HepG2 (cell line): Measurements from ENCODE around the gene IL15. TPM values are rescaled to one million over a fixed set of nuclear protein-coding genes. Genes with fewer than 3 reads are reported as not detected.

Source experiments
- ATAC-seq: fragments of 200-7000 bp; cut with Tn5 transposase; 3 replicates; pipeline ENCODE4 v1.9.1; 2020; ENCODE audit warnings: mild to moderate bottlenecking, moderate library complexity
- BruUV-seq: library from RNA; stranded (reverse); fragments of 400-500 nt; replicated peaks from 2 replicates; lab custom pipeline; 2021; lab: Mats Ljungman, UMichigan
- CTCF ChIA-PET: fragments of 300-600 bp; formaldehyde crosslinking; extraction: SDS; loops from one replicate; lab custom pipeline; 2021; ENCODE audit warnings: low total read pairs, inconsistent platforms, low intra/inter-chr PET ratio; lab: Yijun Ruan, JAX
- POLR2A ChIA-PET: fragments of 350-600 bp; sonication (Branson Sonifier 250); formaldehyde crosslinking; loops from one replicate; lab custom pipeline; 2020; ENCODE audit warnings: antibody characterized with exemption, inconsistent platforms; lab: Yijun Ruan, JAX
- DNase-seq: peaks from one replicate; pipeline ENCODE4 v3.0.0-alpha.2; 2015; ENCODE audit warnings: low spot score
- FAIRE-seq: peaks from 3 replicates; lab custom pipeline; 2011; peaks lifted over from hg19 to GRCh38; lab: Jason Lieb, UNC
- H2AFZ ChIP-seq: one replicate; pipeline ENCODE4 v1.6.1; 2011; ENCODE audit warnings: low read length, inconsistent platforms
- H3K27ac ChIP-seq: fragments of 300-600 bp; 3 replicates; pipeline ENCODE4 v1.8.0; 2011; ENCODE audit warnings: mixed run types, mild to moderate bottlenecking, mixed read lengths, low read length, inconsistent platforms; ENCODE audit not compliant: insufficient read depth; ENCODE audit errors: extremely low read length
- H3K27me3 ChIP-seq, 2 experiments: fragments of 200-600 bp in 1 of 2; 2 replicates in 1 of 2; 3 replicates in 1 of 2; pipeline versions ENCODE4 v1.6.0 to v1.8.0; 2011; ENCODE audit warnings: low read length in 2 of 2, mild to moderate bottlenecking in 2 of 2, moderate library complexity in 2 of 2, inconsistent platforms in 1 of 2; ENCODE audit not compliant: insufficient read depth in 2 of 2, control insufficient read depth in 1 of 2
- H3K36me3 ChIP-seq, 2 experiments: fragments of 200-600 bp in 1 of 2; replicated peaks in 1 of 2; 2 replicates in 1 of 2; 3 replicates in 1 of 2; pipeline versions ENCODE4 v1.5.1 to v1.8.0; 2011; ENCODE audit warnings: low read length in 2 of 2, inconsistent platforms in 1 of 2; ENCODE audit not compliant: insufficient read depth in 2 of 2, control insufficient read depth in 1 of 2
- H3K4me1 ChIP-seq: 2 replicates; pipeline ENCODE4 v1.5.1; 2012; ENCODE audit warnings: low read length, inconsistent platforms; ENCODE audit not compliant: insufficient read depth
- H3K4me2 ChIP-seq: 2 replicates; pipeline ENCODE4 v1.6.0; 2011; ENCODE audit warnings: low read depth, low read length, inconsistent platforms
- H3K4me3 ChIP-seq, 3 experiments: fragments of 200-600 bp in 1 of 3; sonication (generic), shearing (Covaris generic) in 1 of 3; replicated peaks in 1 of 3; 2 replicates each; pipeline ENCODE4 v1.5.1; 2011 to 2016; ENCODE audit warnings: low read length in 3 of 3, inconsistent platforms in 2 of 3, low read depth in 2 of 3, mild to moderate bottlenecking in 2 of 3, control low read depth in 1 of 3, mixed read lengths in 1 of 3; ENCODE audit not compliant: insufficient read depth in 1 of 3
- H3K79me2 ChIP-seq: one replicate; pipeline ENCODE4 v1.6.1; 2011; ENCODE audit warnings: low read length, inconsistent platforms; ENCODE audit not compliant: insufficient read depth
- H3K9ac ChIP-seq: 2 replicates; pipeline ENCODE4 v1.6.0; 2011; ENCODE audit warnings: mild to moderate bottlenecking, low read depth, low read length, inconsistent platforms; ENCODE audit not compliant: insufficient read depth
- H3K9me3 ChIP-seq: 2 replicates; pipeline ENCODE4 v1.5.1; 2012; ENCODE audit warnings: mild to moderate bottlenecking, low read length
- H4K20me1 ChIP-seq: 2 replicates; pipeline ENCODE4 v1.6.0; 2011; ENCODE audit warnings: inconsistent platforms, mild to moderate bottlenecking, low read length, moderate library complexity; ENCODE audit not compliant: insufficient read depth
- ADNP ChIP-seq: sonication (generic); formaldehyde crosslinking; IDR thresholded peaks from 2 replicates; pipeline ENCODE4 v1.4.0; 2020; ENCODE audit warnings: missing genetic modification reagents
- ATF3 ChIP-seq: sonication (generic); formaldehyde crosslinking; IDR thresholded peaks from 2 replicates; pipeline ENCODE4 v1.4.0; 2020; ENCODE audit warnings: missing genetic modification reagents
- BRD4 ChIP-seq: sonication (generic); formaldehyde crosslinking; IDR thresholded peaks from 2 replicates; pipeline ENCODE4 v1.4.0; 2020; ENCODE audit warnings: missing genetic modification reagents
- CCDC6 ChIP-seq: sonication (generic); formaldehyde crosslinking; IDR thresholded peaks from 2 replicates; pipeline ENCODE4 v1.8.1; 2022; ENCODE audit warnings: mild to moderate bottlenecking, missing genetic modification reagents, moderate library complexity
- CHD2 ChIP-seq: IDR thresholded peaks from 2 replicates; pipeline ENCODE4 v1.6.1; 2011; ENCODE audit warnings: low read depth, low read length, improper control_type of control experiment
- HMGA1 ChIP-seq: sonication (generic); formaldehyde crosslinking; conservative IDR thresholded peaks from 2 replicates; pipeline ENCODE4 v1.4.0; 2020; ENCODE audit warnings: missing genetic modification reagents
- HOXD1 ChIP-seq: sonication (generic); formaldehyde crosslinking; IDR thresholded peaks from 2 replicates; pipeline ENCODE4 v1.5.0; 2020; ENCODE audit warnings: missing genetic modification reagents
- JDP2 ChIP-seq: sonication (generic); formaldehyde crosslinking; IDR thresholded peaks from 2 replicates; pipeline ENCODE4 v1.8.1; 2022; ENCODE audit warnings: missing genetic modification reagents, borderline replicate concordance
- MEIS1 ChIP-seq: sonication (generic); formaldehyde crosslinking; IDR thresholded peaks from 2 replicates; pipeline ENCODE4 v1.9.0; 2021; ENCODE audit warnings: mild to moderate bottlenecking, missing genetic modification reagents, moderate library complexity, borderline replicate concordance
- RBM39 ChIP-seq: fragments of 200-400 bp; formaldehyde crosslinking; IDR thresholded peaks from one replicate; pipeline ENCODE4 v1.6.1; 2018; ENCODE audit warnings: antibody characterized with exemption, mild to moderate bottlenecking, low read depth, low read length; ENCODE audit not compliant: poor library complexity, severe bottlenecking
- RCOR2 ChIP-seq: IDR thresholded peaks from 2 replicates; pipeline ENCODE4 v1.6.1; 2016; ENCODE audit warnings: missing biosample characterization, missing genetic modification reagents
- ZNF253 ChIP-seq: sonication (generic); formaldehyde crosslinking; IDR thresholded peaks from 2 replicates; pipeline ENCODE4 v1.8.0; 2022; ENCODE audit warnings: mild to moderate bottlenecking, missing genetic modification reagents, borderline replicate concordance
- ZNF282 ChIP-seq: fragments of 450-650 bp; IDR thresholded peaks from 2 replicates; pipeline ENCODE4 v1.6.1; 2018; ENCODE audit not compliant: partially characterized antibody
- ZNF496 ChIP-seq: sonication (generic); formaldehyde crosslinking; IDR thresholded peaks from 2 replicates; pipeline ENCODE4 v1.8.1; 2023; ENCODE audit warnings: mild to moderate bottlenecking, moderate library complexity, missing genetic modification reagents; ENCODE audit not compliant: insufficient replicate concordance
- ZNF800 ChIP-seq: sonication (generic); formaldehyde crosslinking; IDR thresholded peaks from 2 replicates; pipeline ENCODE4 v1.4.0; 2020; ENCODE audit warnings: missing genetic modification reagents
- WGBS: methylation state at CpG from one replicate; pipeline ENCODE4 v1.1.6; 2017; ENCODE audit warnings: low lambda C conversion rate; 5-methylcytosine and 5-hydroxymethylcytosine counted together
- in situ Hi-C: cut with HindIII; loops from 2 replicates; pipeline ENCODE4 v1.10.0; 2017; ENCODE audit warnings: low pct_unique_long_range_greater_than_20kb; ENCODE audit not compliant: extremely low pct_ligation_motif_present
- intact Hi-C: fragments of 100-400 bp; cut with micrococcal nuclease; formaldehyde crosslinking; loops from one replicate; pipeline ENCODE4 v1.10.0; 2022; ENCODE audit not compliant: unreplicated experiment
- polyA plus RNA-seq, 8 experiments: library from polyadenylated mRNA; depleted of rRNA in 3 of 8; stranded (reverse) in 7 of 8; unstranded in 1 of 8; fragments of >200 nt; fragmentation: Illumina TruSeq in 4 of 8; extraction: Trizol in 4 of 8; gene quantifications; 2 replicates each; pipeline versions ENCODE4 v1.2.1 to v1.2.3, GENCODE V29; 2011 to 2016; ENCODE audit warnings: low read depth in 4 of 8, missing spikeins in 1 of 8, mixed read lengths in 1 of 8; ENCODE audit not compliant: insufficient read depth in 1 of 8
- total RNA-seq, 5 experiments: library from RNA; depleted of rRNA; stranded (reverse); fragments of >200 nt; fragmentation: Illumina TruSeq; extraction: Trizol; gene quantifications; 2 replicates each; pipeline ENCODE4 v1.2.3, GENCODE V29; 2016; ENCODE audit warnings: low read depth in 1 of 5
- TF ChIP-seq, protein P1 (sequence below): IDR thresholded peaks from 2 replicates; pipeline ENCODE4 v1.6.1; 2018; ENCODE audit warnings: missing genetic modification reagents

The IL15 gene
- total and polyA plus RNA-seq, 2 of the 13 experiments (the other 11 are each of a cell fraction or from before 2014, with no cell fraction given) = 0.12 to 0.24 TPM

DNA sequence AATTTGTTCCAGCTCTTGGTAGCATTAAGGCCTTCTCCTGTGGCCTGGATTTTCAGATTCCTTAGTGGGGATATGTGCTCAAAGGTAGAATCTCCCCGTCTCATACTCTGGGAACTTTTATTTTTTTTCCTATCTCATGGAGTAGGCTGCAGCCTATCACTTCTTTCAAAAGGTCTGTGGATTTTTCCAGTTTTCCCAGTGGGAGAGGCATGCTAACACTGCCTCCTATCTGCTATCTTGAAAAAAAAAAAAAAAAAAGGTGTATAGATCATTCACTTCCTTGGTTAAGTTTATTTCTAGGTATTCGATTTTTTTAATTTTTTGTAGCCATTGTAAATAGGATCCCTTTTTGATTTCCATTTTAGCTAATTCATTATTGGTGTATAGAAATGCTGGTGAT lies 67.1 kb downstream of the IL15 start:
- FAIRE-seq = no peak
- BruUV-seq = no TSS peak
- H3K9me3 ChIP-seq = peaks cover 7% of the 10 kb centered on the region; the same call in 1 of the 2 replicates
- in situ Hi-C loops (no loop called here), intact Hi-C loops (no loop called here)
- no peaks in the 10 kb centered on the region for H3K27me3 ChIP-seq
- no peaks in the 10 kb centered on the region for H3K36me3 ChIP-seq
- H3K27ac ChIP-seq = no peak overlapping the region
- no peaks in the 10 kb centered on the region for H3K79me2 ChIP-seq
- H3K4me3 ChIP-seq = no peak overlapping the region
- DNase-seq = no peak
- H2AFZ ChIP-seq = no peak overlapping the region
- 2% methylated on average over 2 of the region's 2 CpGs for WGBS
- H3K4me1 ChIP-seq = no peaks in the 10 kb centered on the region
- H3K9ac ChIP-seq = no peak overlapping the region
- TF ChIP-seq ZNF282 = no peak
- no peak for ATAC-seq
- no peaks in the 10 kb centered on the region for H4K20me1 ChIP-seq
- ChIA-PET CTCF (interaction anchor here (0.7 kb wide), 1 partner anchor 357 kb away, joined by 3 read pairs; no protein-coding TSS in a partner anchor), POLR2A (no interaction called here)
- H3K4me2 ChIP-seq = no peak overlapping the region

GRCh38 chr4:141705048-141705746 lies 68.8 kb downstream of the IL15 start:
- Histone ChIP-seq H3K9ac (no peak overlapping the region), H3K4me1 (no peaks in the 10 kb centered on the region), H3K4me3 (no peak overlapping the region), H2AFZ (no peak overlapping the region), H3K4me2 (no peak overlapping the region), H3K9me3 (peaks cover 7% of the 10 kb centered on the region; the same call in 1 of the 2 replicates), H3K79me2 (no peaks in the 10 kb centered on the region), H3K27me3 (no peaks in the 10 kb centered on the region), H4K20me1 (no peaks in the 10 kb centered on the region), H3K36me3 (no peaks in the 10 kb centered on the region), H3K27ac (no peak overlapping the region)
- BruUV-seq = no TSS peak
- CTCF ChIA-PET = no interaction called here
- DNase-seq = no peak
- no peak for FAIRE-seq
- intact Hi-C loops = no loop called here
- 1% methylated on average over 2 of the region's 2 CpGs for WGBS
- no peak for ATAC-seq
- POLR2A ChIA-PET = no interaction called here
- in situ Hi-C loops = no loop called here
- TF ChIP-seq HOXD1 (CRISPR knock-in tag) = no peak
- TF ChIP-seq ZNF496 (CRISPR knock-in tag) = no peak
- TF ChIP-seq CHD2 = no peak
- TF ChIP-seq ATF3 = no peak
- no peak for TF ChIP-seq BRD4 (CRISPR knock-in tag)
- TF ChIP-seq RCOR2 (CRISPR knock-in tag) = no peak
- no peak for TF ChIP-seq HMGA1 (CRISPR knock-in tag)
- no peak for TF ChIP-seq RBM39
- TF ChIP-seq, protein P1, sequence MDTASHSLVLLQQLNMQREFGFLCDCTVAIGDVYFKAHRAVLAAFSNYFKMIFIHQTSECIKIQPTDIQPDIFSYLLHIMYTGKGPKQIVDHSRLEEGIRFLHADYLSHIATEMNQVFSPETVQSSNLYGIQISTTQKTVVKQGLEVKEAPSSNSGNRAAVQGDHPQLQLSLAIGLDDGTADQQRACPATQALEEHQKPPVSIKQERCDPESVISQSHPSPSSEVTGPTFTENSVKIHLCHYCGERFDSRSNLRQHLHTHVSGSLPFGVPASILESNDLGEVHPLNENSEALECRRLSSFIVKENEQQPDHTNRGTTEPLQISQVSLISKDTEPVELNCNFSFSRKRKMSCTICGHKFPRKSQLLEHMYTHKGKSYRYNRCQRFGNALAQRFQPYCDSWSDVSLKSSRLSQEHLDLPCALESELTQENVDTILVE (CRISPR knock-in tag) = no peak
- TF ChIP-seq MEIS1 (CRISPR knock-in tag) = no peak
- TF ChIP-seq ZNF253 (CRISPR knock-in tag) = no peak
- no peak for TF ChIP-seq ZNF800 (CRISPR knock-in tag)
- TF ChIP-seq CCDC6 = no peak
- TF ChIP-seq ADNP (CRISPR knock-in tag) = no peak
- TF ChIP-seq JDP2 (CRISPR knock-in tag) = no peak
